Keratinocyte (primary cell): ENCODE results near the gene ZBTB8A. TPM values are rescaled to one million over a fixed set of nuclear protein-coding genes. Genes with fewer than 3 reads are reported as not detected.

Experiments used
- DNase-seq: peaks from one replicate; pipeline ENCODE4 v3.0.0-alpha.2; 2011; ENCODE audit warnings: low read depth, missing footprints, low spot score
- FAIRE-seq: peaks from 2 replicates; lab custom pipeline; 2011; peaks lifted over from hg19 to GRCh38; lab: Jason Lieb, UNC
- H2AFZ ChIP-seq: 2 replicates; pipeline ENCODE4 v1.6.0; 2012; ENCODE audit warnings: low read length, control low read depth, inconsistent platforms; ENCODE audit not compliant: control insufficient read depth
- H3K27ac ChIP-seq: 2 replicates; pipeline ENCODE4 v1.5.1; 2011; ENCODE audit warnings: low read length; ENCODE audit not compliant: control insufficient read depth, insufficient read depth
- H3K27me3 ChIP-seq: 3 replicates; pipeline ENCODE4 v1.6.0; 2011; ENCODE audit warnings: low read length; ENCODE audit not compliant: control insufficient read depth, insufficient read depth; ENCODE audit errors: extremely low read depth
- H3K36me3 ChIP-seq, 2 experiments: 2 replicates in 1 of 2; 3 replicates in 1 of 2; pipeline ENCODE4 v1.5.1; 2011; ENCODE audit warnings: low read length in 2 of 2, mild to moderate bottlenecking in 1 of 2; ENCODE audit not compliant: control insufficient read depth in 2 of 2, insufficient read depth in 2 of 2; ENCODE audit errors: extremely low read depth in 1 of 2
- H3K4me1 ChIP-seq: 3 replicates; pipeline ENCODE4 v1.5.1; 2011; ENCODE audit warnings: low read length; ENCODE audit not compliant: control insufficient read depth, insufficient read depth; ENCODE audit errors: extremely low read depth
- H3K4me2 ChIP-seq: 3 replicates; pipeline ENCODE4 v1.6.0; 2011; ENCODE audit warnings: low read depth, low read length; ENCODE audit not compliant: control insufficient read depth, insufficient read depth; ENCODE audit errors: extremely low read depth
- H3K4me3 ChIP-seq, 3 experiments: fragments of 200-600 bp in 1 of 3; sonication (generic) in 1 of 3; 2 replicates in 2 of 3; 3 replicates in 1 of 3; pipeline ENCODE4 v1.5.1; 2011 to 2016; ENCODE audit warnings: low read length in 3 of 3, mild to moderate bottlenecking in 3 of 3, control low read depth in 2 of 3, inconsistent platforms in 1 of 3, low read depth in 1 of 3, mixed read lengths in 1 of 3, mixed run types in 1 of 3, moderate library complexity in 1 of 3; ENCODE audit not compliant: control insufficient read depth in 2 of 3, insufficient read depth in 2 of 3; ENCODE audit errors: extremely low read depth in 1 of 3
- H3K79me2 ChIP-seq: 2 replicates; pipeline ENCODE4 v1.6.0; 2012; ENCODE audit warnings: low read length; ENCODE audit not compliant: control insufficient read depth, insufficient read depth
- H3K9ac ChIP-seq: 3 replicates; pipeline ENCODE4 v1.6.0; 2011; ENCODE audit warnings: low read length; ENCODE audit not compliant: control insufficient read depth, insufficient read depth; ENCODE audit errors: extremely low read depth
- H3K9me1 ChIP-seq: 3 replicates; pipeline ENCODE4 v1.6.0; 2011; ENCODE audit warnings: low read length; ENCODE audit not compliant: control insufficient read depth, insufficient read depth; ENCODE audit errors: extremely low read depth
- H3K9me3 ChIP-seq: 2 replicates; pipeline ENCODE4 v1.5.1; 2012; ENCODE audit warnings: low read depth, low read length; ENCODE audit not compliant: control insufficient read depth
- H4K20me1 ChIP-seq: 3 replicates; pipeline ENCODE4 v1.6.0; 2011; ENCODE audit warnings: low read length; ENCODE audit not compliant: control insufficient read depth, insufficient read depth; ENCODE audit errors: extremely low read depth
- EZH2 ChIP-seq: IDR thresholded peaks from one replicate; pipeline ENCODE4 v1.6.1; 2012; ENCODE audit warnings: inconsistent platforms, mild to moderate bottlenecking, low read length, moderate library complexity
- dilution Hi-C: fragments of 300-500 bp; cut with MboI; formaldehyde crosslinking; loops from one replicate; pipeline ENCODE4 v1.7.0; 2020; ENCODE audit warnings: low sequenced_read_pairs; ENCODE audit not compliant: extremely low pct_ligation_motif_present
- polyA plus RNA-seq, 5 experiments: library from polyadenylated mRNA; depleted of rRNA in 3 of 5; stranded (reverse) in 3 of 5; stranded (forward) in 1 of 5; unstranded in 1 of 5; fragments of >200 nt; gene quantifications; 1 replicate in 1 of 5; 2 replicates in 3 of 5; 3 replicates in 1 of 5; pipeline versions ENCODE4 v1.2.1 to v1.2.3, GENCODE V29; 2011 to 2012; ENCODE audit warnings: missing spikeins in 2 of 5, low read depth in 1 of 5, low replicate concordance in 1 of 5
- TF ChIP-seq, protein P1 (sequence below), 3 experiments: IDR thresholded peaks in 1 of 3; conservative IDR thresholded peaks in 1 of 3; optimal IDR thresholded peaks in 1 of 3; 2 replicates in 2 of 3; 3 replicates in 1 of 3; pipeline versions ENCODE3 to v1.5.1; 2011; ENCODE audit warnings: low read length in 3 of 3, mild to moderate bottlenecking in 3 of 3, moderate library complexity in 2 of 3, control low read depth in 1 of 3, inconsistent platforms in 1 of 3; ENCODE audit not compliant: insufficient read depth in 2 of 3; ENCODE audit errors: extremely low read depth in 1 of 3

Gene ZBTB8A
- polyA plus RNA-seq, 1 donor (not counting 4 experiments of a cell fraction or from before 2014, with no cell fraction given), result 5.3 TPM

DNA sequence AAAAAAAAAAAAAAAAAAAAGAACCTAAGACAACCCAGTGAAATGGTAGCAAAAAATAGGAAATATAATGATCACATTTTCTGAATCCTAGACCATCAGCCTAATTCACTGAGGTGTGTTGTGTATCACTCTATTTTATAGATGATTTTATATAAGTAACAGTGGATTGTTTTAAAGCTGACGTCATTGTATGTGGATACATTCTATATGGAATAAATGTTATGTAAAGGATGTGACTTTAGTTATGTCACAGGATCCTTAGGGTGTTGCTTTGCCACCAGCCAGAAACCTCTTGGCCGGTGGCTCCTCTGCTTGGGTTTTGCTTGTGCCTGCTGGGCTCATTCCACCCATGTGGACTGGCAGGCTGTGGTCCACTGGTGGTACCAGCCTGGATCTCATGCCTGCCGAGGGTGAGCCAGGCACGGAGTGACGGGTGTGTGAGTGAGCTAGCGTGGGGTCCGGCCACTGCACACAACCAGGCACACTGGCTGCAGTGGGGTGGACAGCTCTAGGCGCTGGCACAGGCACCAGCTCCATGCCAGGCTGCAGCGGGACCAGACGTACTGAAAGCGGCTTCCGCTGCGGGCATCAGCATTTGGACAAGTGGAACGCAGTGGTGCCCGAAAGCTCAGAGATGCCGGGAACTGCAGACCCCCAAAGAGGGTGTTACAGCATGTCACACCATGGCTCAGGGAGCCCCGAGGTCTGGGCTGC lies 66.6 kb downstream of the ZBTB8A start:
- no peak for TF ChIP-seq EZH2
- TF ChIP-seq, protein P1, sequence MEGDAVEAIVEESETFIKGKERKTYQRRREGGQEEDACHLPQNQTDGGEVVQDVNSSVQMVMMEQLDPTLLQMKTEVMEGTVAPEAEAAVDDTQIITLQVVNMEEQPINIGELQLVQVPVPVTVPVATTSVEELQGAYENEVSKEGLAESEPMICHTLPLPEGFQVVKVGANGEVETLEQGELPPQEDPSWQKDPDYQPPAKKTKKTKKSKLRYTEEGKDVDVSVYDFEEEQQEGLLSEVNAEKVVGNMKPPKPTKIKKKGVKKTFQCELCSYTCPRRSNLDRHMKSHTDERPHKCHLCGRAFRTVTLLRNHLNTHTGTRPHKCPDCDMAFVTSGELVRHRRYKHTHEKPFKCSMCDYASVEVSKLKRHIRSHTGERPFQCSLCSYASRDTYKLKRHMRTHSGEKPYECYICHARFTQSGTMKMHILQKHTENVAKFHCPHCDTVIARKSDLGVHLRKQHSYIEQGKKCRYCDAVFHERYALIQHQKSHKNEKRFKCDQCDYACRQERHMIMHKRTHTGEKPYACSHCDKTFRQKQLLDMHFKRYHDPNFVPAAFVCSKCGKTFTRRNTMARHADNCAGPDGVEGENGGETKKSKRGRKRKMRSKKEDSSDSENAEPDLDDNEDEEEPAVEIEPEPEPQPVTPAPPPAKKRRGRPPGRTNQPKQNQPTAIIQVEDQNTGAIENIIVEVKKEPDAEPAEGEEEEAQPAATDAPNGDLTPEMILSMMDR (optimal IDR thresholded peaks at IDR 0.05 in 1 of 3, IDR thresholded peaks at IDR 0.05 in 1 of 3, conservative IDR thresholded peaks at IDR 0.05 in 1 of 3; ENCODE audit: extremely low read depth in 1 of 3, insufficient read depth in 2 of 3, low read length in 3 of 3), result no peak
- dilution Hi-C loops, result no loop called here
- FAIRE-seq, result no peak

DNA sequence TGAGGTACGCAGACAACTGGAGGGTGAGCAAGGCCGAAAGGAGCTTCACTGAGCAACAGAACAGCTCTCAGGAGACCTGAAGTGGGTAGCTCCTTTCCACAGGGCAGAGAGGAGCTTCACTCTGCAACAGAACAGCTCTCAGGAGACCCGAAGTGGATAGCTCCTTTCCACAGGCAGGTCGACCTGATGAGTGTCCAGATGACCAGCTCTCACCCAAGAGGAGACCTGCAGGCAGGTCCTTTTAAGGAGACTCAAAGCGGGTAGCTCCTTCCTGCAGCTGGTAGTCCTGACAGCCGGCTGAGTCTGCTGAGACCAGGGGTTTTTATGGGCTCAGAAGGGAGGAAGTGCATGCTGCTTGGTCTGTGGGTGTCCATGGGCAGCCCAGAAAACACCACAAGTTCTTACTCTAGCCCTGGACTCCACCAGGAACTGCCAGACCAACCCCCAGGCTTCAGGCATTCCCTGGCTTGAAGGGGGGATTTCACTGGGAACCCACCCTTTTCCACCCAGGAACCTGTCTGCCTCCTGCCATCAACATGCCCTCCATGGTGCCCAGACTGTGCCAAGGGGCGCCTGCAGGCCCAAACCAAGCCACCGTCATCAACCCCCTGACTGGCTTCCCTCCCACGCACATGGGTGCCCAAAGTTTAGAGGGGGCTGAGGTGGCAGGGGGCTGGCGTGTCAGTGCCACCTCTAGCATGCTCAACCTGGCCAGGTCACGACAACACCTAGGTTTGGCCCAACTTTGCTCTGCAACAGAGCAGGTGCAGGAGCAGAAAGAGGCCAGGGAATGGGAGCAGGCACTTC lies 67.5 kb downstream of the ZBTB8A start:
- Histone ChIP-seq H3K4me1 (no peaks in the 10 kb centered on the region), H3K36me3 (peaks cover 0 to 2% of the 10 kb centered on the region in 2 experiments), H4K20me1 (no peaks in the 10 kb centered on the region), H3K9ac (no peak overlapping the region), H2AFZ (no peak overlapping the region), H3K27ac (no peak overlapping the region), H3K4me3 (no peak overlapping the region), H3K9me3 (no peaks in the 10 kb centered on the region), H3K9me1 (no peaks in the 10 kb centered on the region), H3K79me2 (no peaks in the 10 kb centered on the region), H3K4me2 (no peak overlapping the region), H3K27me3 (no peaks in the 10 kb centered on the region)
- DNase-seq, result no peak
- dilution Hi-C loops, result no loop called here
- FAIRE-seq, result no peak
- TF ChIP-seq, protein P1 (optimal IDR thresholded peaks at IDR 0.05 in 1 of 3, IDR thresholded peaks at IDR 0.05 in 1 of 3, conservative IDR thresholded peaks at IDR 0.05 in 1 of 3; ENCODE audit: extremely low read depth in 1 of 3, insufficient read depth in 2 of 3, low read length in 3 of 3), result no peak
- TF ChIP-seq EZH2, result no peak

More for the DNA sequence above, 66.6 kb downstream of the ZBTB8A start:
- Histone ChIP-seq H2AFZ (no peak overlapping the region), H3K9ac (no peak overlapping the region), H3K4me2 (no peak overlapping the region), H3K27ac (no peak overlapping the region), H3K79me2 (no peaks in the 10 kb centered on the region), H3K36me3 (peaks cover 0 to 2% of the 10 kb centered on the region in 2 experiments), H3K4me1 (no peaks in the 10 kb centered on the region), H3K27me3 (no peaks in the 10 kb centered on the region), H3K4me3 (no peak overlapping the region), H3K9me1 (no peaks in the 10 kb centered on the region), H3K9me3 (no peaks in the 10 kb centered on the region), H4K20me1 (no peaks in the 10 kb centered on the region)
- no peak for DNase-seq
